ENCODE data around the gene REG4.

GRCh38 chr1:119794876-119795240 lies 16.4 kb downstream of the REG4 start:
- TF ChIP-seq EP300 (conservative IDR thresholded peaks at IDR 0.05; ENCODE audit: poor library complexity, severe bottlenecking) (no peak), CTCF (IDR thresholded peaks at IDR 0.05; ENCODE audit: poor library complexity, severe bottlenecking) (no peak), EZH2 (IDR thresholded peaks at IDR 0.05; ENCODE audit: borderline replicate concordance, insufficient read depth, low read length, poor library complexity, severe bottlenecking) (no peak), RAD21 (conservative IDR thresholded peaks at IDR 0.05) (no peak), POLR2AphosphoS5 (IDR thresholded peaks at IDR 0.05) (no peak), TAF1 (IDR thresholded peaks at IDR 0.05; ENCODE audit: low read depth) (no peak), MXI1 (conservative IDR thresholded peaks at IDR 0.05; ENCODE audit: poor library complexity, severe bottlenecking) (no peak), SMC3 (conservative IDR thresholded peaks at IDR 0.05; ENCODE audit: poor library complexity) (no peak)
- TF ChIP-seq, protein P1, sequence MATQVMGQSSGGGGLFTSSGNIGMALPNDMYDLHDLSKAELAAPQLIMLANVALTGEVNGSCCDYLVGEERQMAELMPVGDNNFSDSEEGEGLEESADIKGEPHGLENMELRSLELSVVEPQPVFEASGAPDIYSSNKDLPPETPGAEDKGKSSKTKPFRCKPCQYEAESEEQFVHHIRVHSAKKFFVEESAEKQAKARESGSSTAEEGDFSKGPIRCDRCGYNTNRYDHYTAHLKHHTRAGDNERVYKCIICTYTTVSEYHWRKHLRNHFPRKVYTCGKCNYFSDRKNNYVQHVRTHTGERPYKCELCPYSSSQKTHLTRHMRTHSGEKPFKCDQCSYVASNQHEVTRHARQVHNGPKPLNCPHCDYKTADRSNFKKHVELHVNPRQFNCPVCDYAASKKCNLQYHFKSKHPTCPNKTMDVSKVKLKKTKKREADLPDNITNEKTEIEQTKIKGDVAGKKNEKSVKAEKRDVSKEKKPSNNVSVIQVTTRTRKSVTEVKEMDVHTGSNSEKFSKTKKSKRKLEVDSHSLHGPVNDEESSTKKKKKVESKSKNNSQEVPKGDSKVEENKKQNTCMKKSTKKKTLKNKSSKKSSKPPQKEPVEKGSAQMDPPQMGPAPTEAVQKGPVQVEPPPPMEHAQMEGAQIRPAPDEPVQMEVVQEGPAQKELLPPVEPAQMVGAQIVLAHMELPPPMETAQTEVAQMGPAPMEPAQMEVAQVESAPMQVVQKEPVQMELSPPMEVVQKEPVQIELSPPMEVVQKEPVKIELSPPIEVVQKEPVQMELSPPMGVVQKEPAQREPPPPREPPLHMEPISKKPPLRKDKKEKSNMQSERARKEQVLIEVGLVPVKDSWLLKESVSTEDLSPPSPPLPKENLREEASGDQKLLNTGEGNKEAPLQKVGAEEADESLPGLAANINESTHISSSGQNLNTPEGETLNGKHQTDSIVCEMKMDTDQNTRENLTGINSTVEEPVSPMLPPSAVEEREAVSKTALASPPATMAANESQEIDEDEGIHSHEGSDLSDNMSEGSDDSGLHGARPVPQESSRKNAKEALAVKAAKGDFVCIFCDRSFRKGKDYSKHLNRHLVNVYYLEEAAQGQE (IDR thresholded peaks at IDR 0.05; ENCODE audit: borderline replicate concordance) = no peak
